MCF 10A (cell line): Measurements from ENCODE around the gene KRT71. TPM values are rescaled to one million over a fixed set of nuclear protein-coding genes. Genes with fewer than 3 reads are reported as not detected.

Source experiments
- BruUV-seq: library from RNA; stranded (reverse); fragments of 400-500 nt; replicated peaks from 2 replicates; lab custom pipeline; 2021; lab: Mats Ljungman, UMichigan
- CTCF ChIA-PET: fragments of 300-600 bp; sonication (Branson Sonifier 250); formaldehyde crosslinking; extraction: SDS; loops from one replicate; lab custom pipeline; 2021; ENCODE audit warnings: antibody characterized with exemption, inconsistent platforms; lab: Yijun Ruan, JAX
- POLR2A ChIA-PET: fragments of 300-600, 350-650 bp; sonication (Branson Sonifier 250); formaldehyde crosslinking; extraction: SDS; loops from one replicate; lab custom pipeline; 2020; ENCODE audit warnings: antibody characterized with exemption, inconsistent platforms; lab: Yijun Ruan, JAX
- DNase-seq: peaks from one replicate; pipeline ENCODE4 v3.0.0-alpha.2; 2018; ENCODE audit not compliant: unreplicated experiment
- H3K27ac Mint-ChIP-seq: one replicate; pipeline ENCODE4 v1.8.0; 2022; ENCODE audit warnings: mild to moderate bottlenecking, low read depth, mixed read lengths; ENCODE audit not compliant: unreplicated experiment
- H3K27me3 Mint-ChIP-seq: one replicate; pipeline ENCODE4 v1.8.0; 2022; ENCODE audit warnings: mixed read lengths; ENCODE audit not compliant: insufficient read depth, unreplicated experiment
- H3K36me3 Mint-ChIP-seq: one replicate; pipeline ENCODE4 v1.8.0; 2022; ENCODE audit warnings: mild to moderate bottlenecking, moderate library complexity, mixed read lengths; ENCODE audit not compliant: insufficient read depth, unreplicated experiment
- H3K4me1 Mint-ChIP-seq: one replicate; pipeline ENCODE4 v1.8.0; 2022; ENCODE audit warnings: mixed read lengths; ENCODE audit not compliant: insufficient read depth, unreplicated experiment
- H3K4me3 Mint-ChIP-seq: one replicate; pipeline ENCODE4 v1.8.0; 2022; ENCODE audit warnings: mild to moderate bottlenecking, moderate library complexity, mixed read lengths; ENCODE audit not compliant: unreplicated experiment
- H3K9me3 Mint-ChIP-seq: one replicate; pipeline ENCODE4 v1.8.0; 2022; ENCODE audit warnings: mixed read lengths; ENCODE audit not compliant: unreplicated experiment
- CTCF ChIP-seq: fragments of 200-600 bp; IDR thresholded peaks from one replicate; pipeline ENCODE4 v1.8.0; 2022; ENCODE audit warnings: antibody characterized with exemption, mild to moderate bottlenecking; ENCODE audit not compliant: unreplicated experiment
- intact Hi-C: fragments of 100-400 bp; cut with micrococcal nuclease; formaldehyde crosslinking; loops from 2 replicates; pipeline ENCODE4 v1.14.1; 2022
- total RNA-seq: library from RNA; stranded (reverse); gene quantifications from 2 replicates; pipeline ENCODE4 v1.2.3, GENCODE V29; 2022

The KRT71 gene
- total RNA-seq, 1 experiment from 2014 or later: not detected

- CTCF ChIA-PET: interaction anchor here (1.0 to 14.9 kb wide), 3 partner anchors 10 to 448 kb away, joined by 4 to 366 read pairs (median 6); no protein-coding TSS in a partner anchor
- BruUV-seq: no TSS peak
- H3K36me3 Mint-ChIP-seq: no peaks in the 10 kb centered on the region
These were observed 38.6 kb upstream of the KRT71 start for GRCh38 chr12:52591521-52591920.

GRCh38 chr12:52590021-52590420 is 37.1 kb upstream of the KRT71 start:
- intact Hi-C loops: loop anchor here (10.0 kb wide), 1 partner anchor 125 kb away; no protein-coding TSS in a partner anchor
- no peak for DNase-seq
- Mint-ChIP-seq H3K27ac (no peak overlapping the region), H3K9me3 (no peaks in the 10 kb centered on the region), H3K27me3 (peaks cover 22% of the 10 kb centered on the region), H3K36me3 (no peaks in the 10 kb centered on the region), H3K4me1 (no peaks in the 10 kb centered on the region), H3K4me3 (no peak overlapping the region)
- no TSS peak for BruUV-seq
- no peak for TF ChIP-seq CTCF
- CTCF ChIA-PET: interaction anchor here (0.6 to 14.9 kb wide), 5 partner anchors 9 to 288 kb away, joined by 3 to 366 read pairs (median 4); no protein-coding TSS in a partner anchor
- POLR2A ChIA-PET: interaction anchor here (0.6 to 1.2 kb wide), 3 partner anchors 27 to 95 kb away, joined by 3 read pairs; partner anchors contain the start of gene KRT5

More at GRCh38 chr12:52591521-52591920, 38.6 kb upstream of the KRT71 start:
- intact Hi-C loops: loop anchor here (10.0 kb wide), 1 partner anchor 123 kb away; no protein-coding TSS in a partner anchor
- Mint-ChIP-seq H3K9me3 (no peaks in the 10 kb centered on the region), H3K4me3 (no peak overlapping the region), H3K27me3 (peaks cover 22% of the 10 kb centered on the region), H3K27ac (no peak overlapping the region), H3K4me1 (no peaks in the 10 kb centered on the region)
- POLR2A ChIA-PET: interaction anchor here (0.7 kb wide), 1 partner anchor 19 kb away, joined by 3 read pairs; no protein-coding TSS in a partner anchor
- TF ChIP-seq CTCF: no peak
- no peak for DNase-seq

DNA sequence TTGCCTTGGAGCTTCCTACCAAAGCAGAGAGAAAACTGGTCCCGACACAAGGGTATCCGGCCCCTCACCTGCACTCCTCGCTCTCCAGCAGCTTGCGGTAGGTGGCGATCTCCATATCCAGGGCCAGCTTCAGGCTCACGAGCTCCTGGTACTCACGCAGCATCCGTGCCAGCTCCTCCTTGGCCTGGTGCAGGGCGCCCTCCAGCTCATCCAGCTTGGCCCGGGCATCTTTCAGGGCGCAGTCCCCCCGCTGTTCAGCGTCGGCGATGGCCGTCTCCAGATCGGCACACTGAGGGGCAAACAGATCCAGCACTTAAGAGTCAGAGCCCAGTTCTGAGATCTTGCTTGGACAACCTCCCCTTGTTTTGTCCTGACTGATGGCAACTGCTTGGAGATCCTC is 34.6 kb upstream of the KRT71 start:
- no peaks in the 10 kb centered on the region for H3K36me3 Mint-ChIP-seq
- no peaks in the 10 kb centered on the region for H3K4me1 Mint-ChIP-seq
- H3K27ac Mint-ChIP-seq: no peak overlapping the region
- H3K4me3 Mint-ChIP-seq: no peak overlapping the region
- intact Hi-C loops: no loop called here
- no peaks in the 10 kb centered on the region for H3K9me3 Mint-ChIP-seq
- no peak for DNase-seq
- CTCF ChIA-PET: interaction anchor here (2.6 to 14.9 kb wide), 2 partner anchors 279 to 290 kb away, joined by 12 to 366 read pairs; no protein-coding TSS in a partner anchor
- no TSS peak for BruUV-seq
- H3K27me3 Mint-ChIP-seq: peaks cover 11% of the 10 kb centered on the region
- no peak for TF ChIP-seq CTCF
- POLR2A ChIA-PET: no interaction called here

GRCh38 chr12:52585946-52586345 is 33.0 kb upstream of the KRT71 start:
- H3K9me3 Mint-ChIP-seq: no peaks in the 10 kb centered on the region
- H3K27ac Mint-ChIP-seq: no peak overlapping the region
- peaks cover 13% of the 10 kb centered on the region for H3K4me1 Mint-ChIP-seq
- CTCF ChIA-PET: interaction anchor here (0.6 to 14.9 kb wide), 5 partner anchors 16 to 395 kb away, joined by 3 to 366 read pairs (median 4); no protein-coding TSS in a partner anchor
- BruUV-seq: no TSS peak
- POLR2A ChIA-PET: interaction anchor here (0.6 kb wide), 1 partner anchor 289 kb away, joined by 3 read pairs; no protein-coding TSS in a partner anchor
- no peak for TF ChIP-seq CTCF
- no peaks in the 10 kb centered on the region for H3K27me3 Mint-ChIP-seq
- no peak for DNase-seq
- intact Hi-C loops: no loop called here
- no peaks in the 10 kb centered on the region for H3K36me3 Mint-ChIP-seq
- no peak overlapping the region for H3K4me3 Mint-ChIP-seq
